Keratinocyte (primary cell): ENCODE data around the gene TCERG1L.

ENCODE experiments used
- CTCF ChIP-seq, 3 experiments: IDR thresholded peaks in 1 of 3; conservative IDR thresholded peaks in 1 of 3; optimal IDR thresholded peaks in 1 of 3; 2 replicates in 2 of 3; 3 replicates in 1 of 3; pipeline versions ENCODE3 to v1.5.1; 2011; ENCODE audit warnings: low read length in 3 of 3, mild to moderate bottlenecking in 3 of 3, moderate library complexity in 2 of 3, control low read depth in 1 of 3, inconsistent platforms in 1 of 3; ENCODE audit not compliant: insufficient read depth in 2 of 3; ENCODE audit errors: extremely low read depth in 1 of 3
- EZH2 ChIP-seq: IDR thresholded peaks from one replicate; pipeline ENCODE4 v1.6.1; 2012; ENCODE audit warnings: inconsistent platforms, mild to moderate bottlenecking, low read length, moderate library complexity

GRCh38 chr10:131168238-131168875, 143.2 kb downstream of the TCERG1L start:
- TF ChIP-seq CTCF (optimal IDR thresholded peaks at IDR 0.05 in 1 of 3, IDR thresholded peaks at IDR 0.05 in 1 of 3, conservative IDR thresholded peaks at IDR 0.05 in 1 of 3; ENCODE audit: extremely low read depth in 1 of 3, insufficient read depth in 2 of 3, low read length in 3 of 3) = no peak
- no peak for TF ChIP-seq EZH2
